Uterus (tissue), 2 donors: ENCODE data around the gene PI4K2B.

Experiments used
- CTCF ChIP-seq, 4 experiments: fragments of 200-600 bp in 2 of 4; fragments of 450-650 bp in 2 of 4; sonication (generic) in 2 of 4; IDR thresholded peaks; one replicate each; pipeline ENCODE4 v1.5.1; 2016 to 2019; ENCODE audit warnings: antibody characterized with exemption in 4 of 4, mild to moderate bottlenecking in 2 of 4, moderate library complexity in 1 of 4
- POLR2A ChIP-seq, 2 donors: fragments of 450-650 bp; IDR thresholded peaks; one replicate each; pipeline ENCODE4 v1.6.1; 2016; ENCODE audit warnings: antibody characterized with exemption in 2 of 2, mild to moderate bottlenecking in 1 of 2, moderate library complexity in 1 of 2

DNA sequence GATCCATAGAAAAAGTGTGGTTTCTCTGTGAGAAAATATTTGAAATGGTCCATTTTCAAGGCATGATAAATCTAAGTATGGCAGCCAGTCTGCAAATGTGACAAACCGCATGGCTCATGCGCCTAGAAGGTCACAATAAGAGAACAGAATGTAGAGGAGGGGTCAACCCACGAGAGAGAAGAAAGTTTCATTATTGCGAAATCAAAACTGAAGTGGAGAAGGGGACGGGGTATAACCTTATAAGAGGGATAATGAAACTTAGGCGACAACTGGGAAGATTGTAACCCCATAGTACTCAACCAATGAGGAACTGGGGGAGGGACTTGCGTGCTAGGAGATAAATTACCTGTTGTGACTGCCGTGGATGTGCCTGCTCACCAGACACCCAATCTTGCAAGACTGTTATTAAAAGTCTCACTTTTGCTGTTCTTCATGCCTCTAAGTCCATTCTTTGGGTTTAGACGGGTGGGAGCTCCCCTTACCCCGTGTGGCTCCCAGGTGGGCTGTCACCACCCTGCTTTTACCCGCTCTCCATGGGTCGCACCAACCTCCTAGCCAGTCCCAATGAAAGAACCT lies 57.4 kb downstream of the PI4K2B start:
- TF ChIP-seq CTCF (IDR thresholded peaks at IDR 0.05), result no peak
- no peak for TF ChIP-seq POLR2A (IDR thresholded peaks at IDR 0.05)
